Lower leg skin (tissue), 4 donors: ENCODE results near the gene CFC1. TPM values are rescaled to one million over a fixed set of nuclear protein-coding genes. Genes with fewer than 3 reads are reported as not detected.
"Not testable (repeated sequence)": the region's sequence is repeated elsewhere in the genome, so short reads cannot be mapped to it uniquely, and the experiment has no call there.

ENCODE experiments used
- DNase-seq, 2 donors: peaks; one replicate each; pipeline ENCODE4 v3.0.0-alpha.2; 2019; ENCODE audit warnings: low spot score in 2 of 2
- H3K4me3 ChIP-seq: fragments of 200-600 bp; sonication (generic); 2 replicates; pipeline ENCODE4 v1.5.1; 2017; ENCODE audit warnings: mild to moderate bottlenecking, low read depth; ENCODE audit not compliant: poor library complexity, severe bottlenecking
- whole genome bisulfite sequencing, 2 donors: methylation state at CpG; one replicate each; pipeline ENCODE4 v1.1.5; 2018; 5-methylcytosine and 5-hydroxymethylcytosine counted together
- intact Hi-C: fragments of 100-400 bp; cut with DNase I; formaldehyde crosslinking; loops from one replicate; pipeline ENCODE4 v1.15.0; 2023; ENCODE audit warnings: low total_unique reads
- total RNA-seq, 4 donors: library from RNA; depleted of rRNA; stranded (reverse); fragments of >200 nt; gene quantifications; one replicate each; pipeline ENCODE4 v1.1.0, GENCODE V29; 2016

CFC1 gene
- not detected for total RNA-seq

DNA sequence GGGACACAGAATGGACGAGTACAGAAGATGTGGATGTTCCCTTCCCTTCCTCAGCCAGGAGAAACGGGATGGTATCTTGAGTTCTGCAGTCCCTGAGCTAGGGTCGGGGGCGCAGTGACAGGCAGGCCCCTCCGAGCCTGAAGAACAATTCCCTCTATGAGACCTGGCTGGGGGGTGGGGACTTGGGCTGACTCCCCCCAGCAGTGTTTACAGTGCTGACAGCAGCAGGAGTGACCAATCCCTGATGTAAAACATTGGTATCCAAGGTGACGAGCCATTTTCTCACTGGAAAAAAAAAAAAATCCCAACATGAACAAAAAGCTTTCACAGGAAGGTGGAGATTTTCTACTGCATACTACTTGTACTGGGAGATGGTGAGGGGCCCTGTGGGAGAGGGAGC lies at the start of gene CFC1:
Gene CFC1, minus strand, starts transcription at position 183 of the 400 bp plus-strand sequence. CDS start 288 bp downstream, outside the sequence.
- intact Hi-C loops, DNase-seq, H3K4me3 ChIP-seq: not testable (repeated sequence)
- no CpG with 5 or more reads among the region's 6 CpGs for WGBS, 2 donors

- DNase-seq: peak in 1 of 2 donors; percentile 21
- H3K4me3 ChIP-seq, intact Hi-C loops: not testable (repeated sequence)
- WGBS, 2 donors: 49 to 53% methylated on average over 4 of the region's 4 CpGs
Observed at GRCh38 chr2:130641688-130642087, 42.3 kb upstream of the CFC1 start.

DNA sequence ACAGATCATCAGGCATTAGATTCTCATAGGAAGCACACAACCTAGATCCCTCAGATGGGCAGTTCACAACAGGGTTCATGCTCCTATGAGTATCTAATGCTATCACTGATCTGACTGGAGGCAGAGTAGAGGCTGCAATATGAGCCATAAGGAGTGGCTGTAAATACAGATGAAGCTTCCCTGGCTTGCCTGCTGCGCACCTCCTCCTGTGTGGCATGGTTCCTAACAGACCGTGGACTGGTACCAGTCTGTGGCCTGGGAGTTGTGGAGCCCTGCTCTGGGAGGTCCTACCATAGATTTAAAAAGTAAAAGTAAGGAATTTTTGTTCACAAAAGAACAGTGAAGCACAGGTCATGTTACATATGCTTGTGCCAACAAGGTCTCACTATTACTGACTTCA lies 39.6 kb upstream of the CFC1 start:
- intact Hi-C loops, H3K4me3 ChIP-seq, DNase-seq: not testable (repeated sequence)
- 48% methylated on average over 2 of the region's 2 CpGs; no CpG with 5 or more reads in 1 of the 2 donors for WGBS, 2 donors

DNA sequence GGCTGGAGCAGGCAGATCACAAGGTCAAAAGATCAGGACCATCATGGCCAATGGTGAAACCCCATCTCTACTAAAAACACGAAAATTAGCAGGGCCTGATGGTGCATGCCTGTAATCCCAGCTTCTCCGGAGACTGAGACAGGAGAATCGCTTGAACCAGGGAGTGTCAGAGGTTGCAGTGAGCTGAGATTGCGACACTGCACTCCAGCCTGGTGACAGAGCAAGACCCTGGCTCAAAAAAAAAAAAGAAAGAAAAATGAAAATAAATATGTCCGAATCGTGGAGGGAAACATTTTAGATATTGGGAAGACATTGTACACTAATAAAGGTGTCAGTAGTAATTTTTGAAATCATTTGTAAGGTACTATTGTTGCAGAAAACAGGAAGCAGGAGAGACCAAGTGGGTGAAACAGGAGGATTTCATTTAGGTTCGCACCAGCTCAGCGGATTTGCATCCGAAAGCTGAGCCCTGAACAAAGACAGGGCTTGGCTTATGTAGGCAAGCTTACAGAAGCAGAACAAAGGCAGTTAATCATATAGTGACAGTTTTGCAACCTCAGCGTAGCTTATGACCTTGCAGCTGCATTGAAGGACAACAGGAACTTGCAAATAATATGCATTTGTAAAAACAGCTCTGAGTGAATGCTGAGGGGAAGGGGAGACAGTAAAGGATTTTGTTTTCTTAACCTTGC lies 29.6 kb upstream of the CFC1 start:
- DNase-seq, H3K4me3 ChIP-seq, intact Hi-C loops: not testable (repeated sequence)
- WGBS, 2 donors: 83 to 84% methylated on average over 8 to 9 of the region's 10 CpGs

GRCh38 chr2:130611140-130611539 lies 11.8 kb upstream of the CFC1 start, which contains the start of gene POTEJ:
Gene POTEJ, plus strand, starts transcription at chr2:130611440. Its CDS starts 93 bp downstream, at chr2:130611533.
- 95% methylated on average over 5 of the region's 13 CpGs; no CpG with 5 or more reads in 1 of the 2 donors for WGBS, 2 donors
- intact Hi-C loops, DNase-seq, H3K4me3 ChIP-seq: not testable (repeated sequence)

- intact Hi-C loops, H3K4me3 ChIP-seq: not testable (repeated sequence)
- peak in 1 of 2 donors; percentile 48 for DNase-seq
- whole genome bisulfite sequencing, 2 donors: 91 to 95% methylated on average over 8 to 13 of the region's 15 CpGs
Observed at GRCh38 chr2:130610486-130610885, 11.1 kb upstream of the CFC1 start.

- DNase-seq, intact Hi-C loops, H3K4me3 ChIP-seq: not testable (repeated sequence)
- 47 to 56% methylated on average over 7 to 8 of the region's 28 CpGs for WGBS, 2 donors
Observed at GRCh38 chr2:130609002-130609920, 9.9 kb upstream of the CFC1 start.

- 96% methylated on average over 4 of the region's 17 CpGs; no CpG with 5 or more reads in 1 of the 2 donors for WGBS, 2 donors
- intact Hi-C loops, DNase-seq, H3K4me3 ChIP-seq: not testable (repeated sequence)
Observed at GRCh38 chr2:130608276-130609001, 9.1 kb upstream of the CFC1 start.

DNA sequence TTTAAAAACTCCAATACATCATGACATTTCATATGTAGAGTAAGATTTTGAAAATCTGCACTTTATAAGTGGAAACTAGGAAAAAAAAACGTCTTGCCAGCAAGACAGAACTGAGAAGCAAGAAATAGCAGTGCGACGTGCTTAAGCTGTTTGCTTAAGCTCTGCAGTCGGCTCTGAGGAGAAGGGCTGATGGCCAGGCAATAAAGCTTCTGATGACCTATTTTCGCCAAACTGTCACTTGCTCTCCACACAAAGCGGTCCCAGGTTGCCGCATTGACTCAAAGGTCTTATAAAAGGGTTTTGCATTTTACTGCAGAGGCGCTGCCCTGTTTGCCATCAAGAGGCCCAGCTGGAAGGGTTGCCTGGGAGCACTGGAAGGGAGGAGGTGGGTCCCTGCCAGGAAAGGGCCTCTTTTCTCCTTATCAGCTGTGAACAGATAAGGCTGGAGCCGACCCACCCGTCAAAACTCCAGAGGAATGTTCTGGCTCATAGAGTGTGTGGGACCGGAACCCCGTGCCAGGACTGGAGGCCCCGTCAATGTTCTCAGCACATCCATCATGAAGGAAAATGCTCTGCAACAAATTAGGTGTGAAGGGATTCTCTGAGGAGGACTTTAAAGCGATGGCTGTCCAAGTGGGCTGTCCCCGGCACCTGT lies 2.4 kb upstream of the CFC1 start:
- intact Hi-C loops, DNase-seq, H3K4me3 ChIP-seq: not testable (repeated sequence)
- WGBS, 2 donors: 44 to 46% methylated on average over 5 to 6 of the region's 15 CpGs

- H3K4me3 ChIP-seq, intact Hi-C loops: not testable (repeated sequence)
- DNase-seq: peak in 1 of 2 donors; percentile 32
- WGBS, 2 donors: 69 to 74% methylated on average over 8 to 9 of the region's 9 CpGs
Observed at GRCh38 chr2:130599926-130600325, 551 bp upstream of the CFC1 start.

DNA sequence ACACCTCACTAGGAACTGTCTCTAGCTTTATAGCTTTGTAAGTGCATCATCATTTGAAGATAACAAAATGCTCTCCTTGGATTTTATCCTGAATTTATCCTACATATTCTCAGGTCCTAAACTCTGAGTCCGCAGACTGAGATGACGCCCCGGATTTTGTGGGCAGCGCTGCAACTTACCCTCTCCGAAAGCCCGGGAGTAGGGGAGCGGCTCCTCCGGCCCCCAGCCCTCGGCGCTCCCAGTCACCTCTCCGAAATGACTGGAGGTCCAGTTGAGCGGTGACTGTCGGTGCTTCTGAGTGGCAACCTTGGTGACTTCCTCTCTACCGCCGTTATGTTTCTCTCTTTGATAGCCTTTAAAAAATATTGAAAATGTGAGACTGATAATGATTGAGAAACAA lies 912 bp downstream of the CFC1 start:
- 9 to 13% methylated on average over 13 of the region's 15 CpGs for WGBS, 2 donors
- DNase-seq: peak in 1 of 2 donors; percentile 26
- H3K4me3 ChIP-seq, intact Hi-C loops: not testable (repeated sequence)

DNA sequence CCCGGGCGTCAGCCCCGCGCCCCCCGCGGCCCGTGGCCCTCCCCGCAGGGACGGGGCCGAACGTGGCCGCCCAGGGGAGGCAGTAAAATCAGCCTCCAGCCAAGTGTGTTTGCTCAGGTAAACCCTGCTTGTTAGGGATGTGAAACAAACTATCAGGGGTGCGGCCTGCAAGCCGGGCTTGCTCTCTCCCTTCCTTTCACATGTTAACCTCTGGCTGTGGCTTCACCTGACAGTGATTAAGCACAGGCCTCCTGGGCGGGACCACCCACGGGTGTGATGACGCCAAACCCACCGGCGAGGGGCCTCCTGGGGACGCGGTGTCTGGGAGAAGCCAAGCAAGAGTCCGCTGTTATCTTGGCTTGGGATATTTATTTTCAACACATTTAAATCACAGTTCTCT lies 1.4 kb downstream of the CFC1 start:
- intact Hi-C loops, H3K4me3 ChIP-seq, DNase-seq: not testable (repeated sequence)
- no CpG with 5 or more reads among the region's 22 CpGs for WGBS, 2 donors

GRCh38 chr2:130596757-130597156 lies 2.6 kb downstream of the CFC1 start:
- WGBS, 2 donors: 76 to 77% methylated on average over 2 to 3 of the region's 6 CpGs
- H3K4me3 ChIP-seq, intact Hi-C loops: not testable (repeated sequence)
- peak in 1 of 2 donors; percentile 56 for DNase-seq

DNA sequence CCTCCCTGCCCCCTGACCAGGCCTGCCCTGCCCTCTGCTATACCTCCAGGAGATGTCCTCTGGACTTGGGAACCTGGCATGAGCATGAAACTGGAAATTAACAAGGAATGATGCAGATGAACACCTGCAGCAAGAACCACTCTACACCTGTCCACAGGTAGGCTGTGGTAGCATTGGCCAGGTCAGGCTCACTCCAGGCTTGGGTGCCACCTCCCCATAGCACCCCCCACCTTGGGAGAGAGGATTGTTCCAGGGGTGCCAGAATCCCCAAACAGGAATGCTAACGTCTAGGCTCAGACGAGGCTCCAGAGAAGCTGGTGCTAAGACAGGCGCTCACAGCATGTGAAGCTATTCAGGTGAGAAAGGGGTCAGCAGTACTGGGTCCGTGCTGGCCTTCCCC lies 5.4 kb downstream of the CFC1 start:
- intact Hi-C loops, H3K4me3 ChIP-seq: not testable (repeated sequence)
- peak in 1 of 2 donors; percentile 45 for DNase-seq
- 67 to 79% methylated on average over 1 to 3 of the region's 4 CpGs for whole genome bisulfite sequencing, 2 donors
